ENCODE data around the gene CFAP46. TPM values are rescaled to one million over a fixed set of nuclear protein-coding genes. Genes with fewer than 3 reads are reported as not detected.

CFAP46 gene
- total and polyA plus RNA-seq, 2 of the 4 experiments (the other 2 are of a cell fraction), result 1.3 to 1.8 TPM

GRCh38 chr10:132848951-132849545 lies 93.3 kb downstream of the CFAP46 start:
- dilution Hi-C loops (cut with HindIII; ENCODE audit: low sequenced_read_pairs, unreplicated experiment), result no loop called here
- no peak overlapping the region for H3K9ac ChIP-seq (ENCODE audit: low read depth, low read length)
- no peak overlapping the region for H2BK20ac ChIP-seq (ENCODE audit: low read depth, low read length)
- no peak overlapping the region for H2AK9ac ChIP-seq (replicated peaks; ENCODE audit: low read depth, low read length, poor library complexity)
- H3K4me1 ChIP-seq (ENCODE audit: control insufficient read depth, insufficient read depth, low read length), result no peaks in the 10 kb centered on the region
- intact Hi-C loops (cut with micrococcal nuclease), result no loop called here
- no peak overlapping the region for H3K4me3 ChIP-seq (ENCODE audit: insufficient read depth, low read depth, low read length)
- H3K4me2 ChIP-seq (ENCODE audit: low read depth, low read length), result no peak overlapping the region
- peaks cover 33% of the 10 kb centered on the region for H3K27me3 ChIP-seq (ENCODE audit: control insufficient read depth, insufficient read depth, low read length)
- no peak overlapping the region for H4K5ac ChIP-seq (ENCODE audit: low read depth, low read length)
- no peak overlapping the region for H2BK15ac ChIP-seq (ENCODE audit: low read depth, low read length)
- DNase-seq (no peak), ATAC-seq (ENCODE audit: low read depth) (no peak)
- no peaks in the 10 kb centered on the region for H4K20me1 ChIP-seq (ENCODE audit: insufficient read depth, low read length)
- no peak overlapping the region for H3K27ac ChIP-seq (ENCODE audit: insufficient read depth, low read length)
- H4K8ac ChIP-seq (ENCODE audit: low read depth in 2 of 2, low read length in 2 of 2), result no peak overlapping the region
- no peak overlapping the region for H2BK120ac ChIP-seq (ENCODE audit: low read depth, low read length)
- no peak for TF ChIP-seq MAZ (IDR thresholded peaks at IDR 0.05; ENCODE audit: borderline replicate concordance, low read depth, low read length)
- TF ChIP-seq USF2 (IDR thresholded peaks at IDR 0.05; ENCODE audit: low read depth, low read length), result no peak
- no peak for TF ChIP-seq MAFK (IDR thresholded peaks at IDR 0.05; ENCODE audit: low read depth, low read length)
- no peak for TF ChIP-seq RCOR1 (IDR thresholded peaks at IDR 0.05; ENCODE audit: insufficient replicate concordance, low read length)
- TF ChIP-seq SMC3 (IDR thresholded peaks at IDR 0.05; ENCODE audit: low read depth, low read length), result no peak
- no peak for TF ChIP-seq CEBPB (IDR thresholded peaks at IDR 0.05; ENCODE audit: low read depth, low read length)
- TF ChIP-seq ELK1 (IDR thresholded peaks at IDR 0.05; ENCODE audit: borderline replicate concordance, low read depth, low read length), result no peak
- TF ChIP-seq CHD1 (IDR thresholded peaks at IDR 0.05; ENCODE audit: low read depth, low read length), result no peak
- TF ChIP-seq NFE2L2 (IDR thresholded peaks at IDR 0.05; ENCODE audit: low read depth, low read length), result no peak
- TF ChIP-seq POLR2A (IDR thresholded peaks at IDR 0.05; ENCODE audit: low read depth, low read length), result no peak
- TF ChIP-seq MXI1 (IDR thresholded peaks at IDR 0.05; ENCODE audit: borderline replicate concordance, low read depth, low read length), result no peak
- no peak for TF ChIP-seq BHLHE40 (IDR thresholded peaks at IDR 0.05; ENCODE audit: low read depth, low read length)
- no peak for TF ChIP-seq CTCF (conservative IDR thresholded peaks at IDR 0.05; ENCODE audit: low read depth, low read length)
- TF ChIP-seq FOS (IDR thresholded peaks at IDR 0.05; ENCODE audit: low read depth, low read length), result no peak
- TF ChIP-seq RFX5 (IDR thresholded peaks at IDR 0.05; ENCODE audit: low read depth, low read length), result no peak
- no peaks in the 10 kb centered on the region for H3K79me1 ChIP-seq (ENCODE audit: low read depth in 1 of 2, low read length in 2 of 2)
- 88% methylated on average over 9 of the region's 21 CpGs; no CpG with 5 or more reads in 1 of the 2 experiments for WGBS, 2 experiments (ENCODE audit: extremely low coverage in 2 of 2, insufficient read length in 1 of 2)
- H2BK5ac ChIP-seq (ENCODE audit: low read depth, low read length, poor library complexity, severe bottlenecking), result no peak overlapping the region
- no peak overlapping the region for H3K56ac ChIP-seq (ENCODE audit: extremely low read depth, insufficient read depth, low read length)
- H3K9me1 ChIP-seq (ENCODE audit: insufficient read depth, low read length), result no peaks in the 10 kb centered on the region
- CTCF ChIA-PET, result no interaction called here
- H3K4ac ChIP-seq (ENCODE audit: low read depth, low read length), result no peak overlapping the region
- no TSS peak for BruUV-seq (replicated peaks)
- no peaks in the 10 kb centered on the region; the same call in 1 of the 2 replicates for H3K9me3 ChIP-seq (ENCODE audit: control insufficient read depth, insufficient read depth, low read length)
- no peak overlapping the region for H3K23ac ChIP-seq (ENCODE audit: low read depth, low read length)
- no peak overlapping the region for H3K18ac ChIP-seq (ENCODE audit: low read depth, low read length)
- POLR2A ChIA-PET (ENCODE audit: unreplicated experiment), result no interaction called here
- H4K91ac ChIP-seq (ENCODE audit: insufficient read depth, low read depth, low read length), result no peak overlapping the region
- no peak overlapping the region for H2AFZ ChIP-seq (replicated peaks; ENCODE audit: low read length, poor library complexity)
- H3K36me3 ChIP-seq (ENCODE audit: control insufficient read depth, insufficient read depth, low read length), result no peaks in the 10 kb centered on the region
- H2AK5ac ChIP-seq (ENCODE audit: low read depth, low read length), result no peak overlapping the region
- H3K14ac ChIP-seq (replicated peaks; ENCODE audit: low read depth, low read length), result no peak overlapping the region
- in situ Hi-C loops (cut with MboI; ENCODE audit: low sequenced_read_pairs), result no loop called here
